GM19239 (cell line): ENCODE measurements around the gene PCSK6.
A peak's percentile ranks its signal among the peaks of the same experiment; 100 is the strongest.

Experiments used
- DNase-seq: peaks from one replicate; pipeline ENCODE4 v3.0.0; 2011; ENCODE audit warnings: low spot score; ENCODE audit not compliant: insufficient read length
- FAIRE-seq: peaks from 2 replicates; lab custom pipeline; 2011; peaks lifted over from hg19 to GRCh38; lab: Jason Lieb, UNC

PCSK6 gene

GRCh38 chr15:101489237-101489598, 289 bp downstream of the PCSK6 start:
- peak; percentile 54 for DNase-seq
- FAIRE-seq, result no peak

GRCh38 chr15:101488300-101489164, 975 bp downstream of the PCSK6 start:
- FAIRE-seq, result no peak

GRCh38 chr15:101486696-101487459, 2.6 kb downstream of the PCSK6 start:
- no peak for DNase-seq
- no peak for FAIRE-seq

More at GRCh38 chr15:101488300-101489164, 975 bp downstream of the PCSK6 start:
- no peak for DNase-seq

GRCh38 chr15:101483462-101483861, 6.0 kb downstream of the PCSK6 start:
- DNase-seq (no peak), FAIRE-seq (no peak)

- DNase-seq (no peak), FAIRE-seq (no peak)
Observed at GRCh38 chr15:101482526-101483371, 6.8 kb downstream of the PCSK6 start.

GRCh38 chr15:101481917-101482525, 7.5 kb downstream of the PCSK6 start:
- FAIRE-seq (no peak), DNase-seq (no peak)

GRCh38 chr15:101481381-101481705, 8.2 kb downstream of the PCSK6 start:
- FAIRE-seq, result no peak

GRCh38 chr15:101480613-101481380, 8.7 kb downstream of the PCSK6 start:
- FAIRE-seq, result no peak
- no peak for DNase-seq

More at GRCh38 chr15:101481381-101481705, 8.2 kb downstream of the PCSK6 start:
- DNase-seq, result no peak

GRCh38 chr15:101479851-101480612, 9.5 kb downstream of the PCSK6 start:
- FAIRE-seq (no peak), DNase-seq (no peak)

- DNase-seq (no peak), FAIRE-seq (no peak)
Observed at GRCh38 chr15:101479342-101479845, 10.1 kb downstream of the PCSK6 start.

GRCh38 chr15:101478701-101479341, 10.7 kb downstream of the PCSK6 start:
- DNase-seq (no peak), FAIRE-seq (no peak)

GRCh38 chr15:101477851-101478362, 11.6 kb downstream of the PCSK6 start:
- FAIRE-seq (no peak), DNase-seq (no peak)

- DNase-seq (no peak), FAIRE-seq (no peak)
Observed at GRCh38 chr15:101476756-101477155, 12.8 kb downstream of the PCSK6 start.

- no peak for DNase-seq
- FAIRE-seq, result no peak
Observed at GRCh38 chr15:101474983-101475382, 14.5 kb downstream of the PCSK6 start.

GRCh38 chr15:101474233-101474632, 15.3 kb downstream of the PCSK6 start:
- FAIRE-seq, result no peak
- no peak for DNase-seq

GRCh38 chr15:101472033-101472432, 17.5 kb downstream of the PCSK6 start:
- DNase-seq (no peak), FAIRE-seq (no peak)

GRCh38 chr15:101470548-101471239, 18.8 kb downstream of the PCSK6 start:
- DNase-seq (no peak), FAIRE-seq (no peak)
